ENCODE results near the gene UNC50. TPM values are rescaled to one million over a fixed set of nuclear protein-coding genes. Genes with fewer than 3 reads are reported as not detected.
A peak's percentile ranks its signal among the peaks of the same experiment; 100 is the strongest.
"Not testable (repeated sequence)": the region's sequence is repeated elsewhere in the genome, so short reads cannot be mapped to it uniquely, and the experiment has no call there.

UNC50 gene
- total and polyA plus RNA-seq, 4 donors: 33.7 to 62.5 (median 39.7) TPM

DNA sequence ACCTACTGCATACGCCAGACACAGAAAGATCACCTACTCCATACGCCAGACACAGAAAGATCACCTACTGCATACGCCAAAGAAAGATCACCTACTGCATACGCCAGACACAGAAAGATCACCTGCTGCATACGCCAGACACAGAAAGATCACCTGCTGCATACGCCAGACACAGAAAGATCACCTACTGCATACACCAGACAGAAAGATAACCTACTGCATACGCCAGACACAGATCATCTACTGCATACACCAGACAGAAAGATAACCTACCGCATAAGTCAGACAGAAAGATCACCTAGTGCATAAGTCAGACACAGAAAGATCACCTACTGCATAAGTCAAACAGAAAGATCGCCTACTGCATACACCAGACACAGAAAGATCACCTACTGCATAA, 25.9 kb upstream of the UNC50 start:
- peaks cover 2 to 5% of the 10 kb centered on the region in 2 donors for H3K36me3 ChIP-seq (ENCODE audit: control insufficient read depth in 1 of 2, insufficient read depth in 2 of 2, low read length in 1 of 2)
- no peak overlapping the region for H3K4me3 ChIP-seq (ENCODE audit: low read length in 2 of 2)
- WGBS, 2 donors: 95 to 96% methylated on average over 9 of the region's 9 CpGs
- ATAC-seq (ENCODE audit: low FRiP score): no peak
- no peak for DNase-seq
- no peak overlapping the region for H3K27ac ChIP-seq (ENCODE audit: low read depth in 1 of 2, low read length in 2 of 2)
- H3K9me3 ChIP-seq (ENCODE audit: control insufficient read depth, low read length): no peaks in the 10 kb centered on the region
- no peaks in the 10 kb centered on the region for H3K27me3 ChIP-seq (ENCODE audit: control insufficient read depth in 1 of 2, insufficient read depth in 2 of 2, low read length in 1 of 2)
- intact Hi-C loops (cut with DNase I): no loop called here
- H3K4me1 ChIP-seq (ENCODE audit: control insufficient read depth in 1 of 2, insufficient read depth in 2 of 2, low read length in 2 of 2): no peaks in the 10 kb centered on the region

DNA sequence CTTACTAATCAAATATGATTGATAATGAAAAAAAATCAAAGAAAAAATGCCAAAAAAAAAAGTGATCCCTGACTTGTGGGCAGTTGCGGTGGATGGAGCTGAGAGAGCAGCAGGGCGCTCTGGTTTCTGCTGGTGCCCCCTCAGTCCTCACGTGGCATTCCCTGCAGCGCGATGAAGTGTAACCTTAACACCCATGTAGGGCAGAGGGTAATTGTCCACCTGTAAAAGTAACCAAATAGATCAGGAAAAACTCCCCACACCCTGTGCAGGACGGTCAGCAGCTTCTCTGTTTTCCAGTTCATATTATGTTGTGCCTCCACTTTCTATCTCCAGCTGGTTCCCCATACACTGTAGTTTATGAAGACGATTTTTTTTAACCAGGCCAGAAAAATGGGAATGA, 25.1 kb upstream of the UNC50 start:
- no peak overlapping the region for H3K4me3 ChIP-seq (ENCODE audit: low read length in 2 of 2)
- H3K27me3 ChIP-seq (ENCODE audit: control insufficient read depth in 1 of 2, insufficient read depth in 2 of 2, low read length in 1 of 2): no peaks in the 10 kb centered on the region
- peaks cover 2 to 5% of the 10 kb centered on the region in 2 donors for H3K36me3 ChIP-seq (ENCODE audit: control insufficient read depth in 1 of 2, insufficient read depth in 2 of 2, low read length in 1 of 2)
- H3K4me1 ChIP-seq (ENCODE audit: control insufficient read depth in 1 of 2, insufficient read depth in 2 of 2, low read length in 2 of 2): no peaks in the 10 kb centered on the region
- intact Hi-C loops (cut with DNase I): no loop called here
- H3K9me3 ChIP-seq (ENCODE audit: control insufficient read depth, low read length): no peaks in the 10 kb centered on the region
- H3K27ac ChIP-seq (ENCODE audit: low read depth in 1 of 2, low read length in 2 of 2): no peak overlapping the region
- ATAC-seq (ENCODE audit: low FRiP score) (no peak), DNase-seq (no peak)
- 93% methylated on average over 7 of the region's 7 CpGs for WGBS, 2 donors

DNA sequence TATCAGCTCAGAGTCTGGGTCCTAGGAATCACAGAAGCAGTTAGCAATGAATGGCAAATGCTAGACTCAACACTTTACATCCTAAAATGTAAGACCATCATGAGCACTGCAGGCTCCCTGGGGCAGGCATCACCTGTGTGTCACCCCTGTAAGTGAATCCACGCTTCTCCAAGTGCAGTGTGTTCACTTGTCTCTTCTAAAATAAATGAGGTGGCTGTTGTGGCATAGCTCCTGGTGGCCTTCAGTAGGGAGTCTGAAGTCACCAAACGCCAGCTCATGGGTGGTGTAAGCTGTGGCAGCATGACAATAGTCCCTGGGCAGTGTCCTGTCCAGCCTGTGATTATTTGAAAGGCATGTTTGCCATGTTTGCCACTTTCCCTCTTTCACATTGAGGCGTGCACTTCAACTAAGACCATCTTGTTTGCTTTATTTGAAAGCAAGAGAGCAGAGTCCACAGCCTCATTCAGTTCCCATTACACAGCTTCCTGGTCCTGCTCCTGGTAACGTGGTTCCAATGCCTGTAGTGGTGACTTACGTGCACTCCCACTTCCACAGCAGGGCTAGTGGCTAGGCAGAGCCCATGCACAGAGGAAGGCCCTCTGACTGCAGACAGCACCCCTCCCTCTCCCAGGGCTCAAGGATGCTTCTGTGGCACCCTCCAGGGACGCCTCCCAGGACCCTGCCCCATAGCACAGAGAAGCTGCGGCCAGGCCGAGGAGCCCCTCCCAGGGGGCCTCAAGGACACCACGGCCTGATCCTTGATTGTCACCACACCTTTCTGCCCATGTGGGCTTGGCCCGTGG, 24.4 kb upstream of the UNC50 start:
- H3K36me3 ChIP-seq (ENCODE audit: control insufficient read depth in 1 of 2, insufficient read depth in 2 of 2, low read length in 1 of 2): peaks cover 2 to 5% of the 10 kb centered on the region in 2 donors
- ATAC-seq (ENCODE audit: low FRiP score): no peak

DNA sequence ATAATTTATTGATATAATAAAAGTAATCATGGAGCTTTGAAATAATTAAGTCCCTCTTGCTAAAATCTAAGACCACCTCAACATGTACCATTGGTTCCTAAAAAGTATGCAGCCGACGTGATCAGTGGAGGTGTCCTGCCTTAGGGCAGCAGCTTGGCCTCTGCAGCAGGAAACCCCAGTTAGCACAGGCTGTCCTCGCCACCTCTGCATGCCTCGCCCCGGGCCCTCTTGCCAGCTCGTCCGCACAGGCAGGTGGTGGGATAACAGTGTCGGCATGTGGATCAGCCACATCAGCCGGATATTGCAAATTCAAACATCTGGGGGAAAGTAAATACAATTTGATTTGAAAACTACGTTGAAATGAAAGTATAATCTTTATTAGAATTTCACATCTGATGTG, 23.0 kb upstream of the UNC50 start:
- ATAC-seq (ENCODE audit: low FRiP score): no peak
- WGBS, 2 donors: 93 to 94% methylated on average over 10 of the region's 10 CpGs
- intact Hi-C loops (cut with DNase I): no loop called here
- peaks cover 0 to 5% of the 10 kb centered on the region in 2 donors for H3K36me3 ChIP-seq (ENCODE audit: control insufficient read depth in 1 of 2, insufficient read depth in 2 of 2, low read length in 1 of 2)
- DNase-seq: no peak
- no peak overlapping the region for H3K27ac ChIP-seq (ENCODE audit: low read depth in 1 of 2, low read length in 2 of 2)
- H3K9me3 ChIP-seq (ENCODE audit: control insufficient read depth, low read length): no peaks in the 10 kb centered on the region
- H3K4me3 ChIP-seq (ENCODE audit: low read length in 2 of 2): no peak overlapping the region
- no peaks in the 10 kb centered on the region for H3K27me3 ChIP-seq (ENCODE audit: control insufficient read depth in 1 of 2, insufficient read depth in 2 of 2, low read length in 1 of 2)
- H3K4me1 ChIP-seq (ENCODE audit: control insufficient read depth in 1 of 2, insufficient read depth in 2 of 2, low read length in 2 of 2): no peaks in the 10 kb centered on the region

More for the DNA sequence above, 24.4 kb upstream of the UNC50 start:
- no peaks in the 10 kb centered on the region for H3K4me1 ChIP-seq (ENCODE audit: control insufficient read depth in 1 of 2, insufficient read depth in 2 of 2, low read length in 2 of 2)
- DNase-seq: no peak
- no peaks in the 10 kb centered on the region for H3K27me3 ChIP-seq (ENCODE audit: control insufficient read depth in 1 of 2, insufficient read depth in 2 of 2, low read length in 1 of 2)
- H3K9me3 ChIP-seq (ENCODE audit: control insufficient read depth, low read length): no peaks in the 10 kb centered on the region
- H3K27ac ChIP-seq (ENCODE audit: low read depth in 1 of 2, low read length in 2 of 2): no peak overlapping the region
- WGBS, 2 donors: 85 to 90% methylated on average over 10 of the region's 10 CpGs
- H3K4me3 ChIP-seq (ENCODE audit: low read length in 2 of 2): no peak overlapping the region
- intact Hi-C loops (cut with DNase I): no loop called here

DNA sequence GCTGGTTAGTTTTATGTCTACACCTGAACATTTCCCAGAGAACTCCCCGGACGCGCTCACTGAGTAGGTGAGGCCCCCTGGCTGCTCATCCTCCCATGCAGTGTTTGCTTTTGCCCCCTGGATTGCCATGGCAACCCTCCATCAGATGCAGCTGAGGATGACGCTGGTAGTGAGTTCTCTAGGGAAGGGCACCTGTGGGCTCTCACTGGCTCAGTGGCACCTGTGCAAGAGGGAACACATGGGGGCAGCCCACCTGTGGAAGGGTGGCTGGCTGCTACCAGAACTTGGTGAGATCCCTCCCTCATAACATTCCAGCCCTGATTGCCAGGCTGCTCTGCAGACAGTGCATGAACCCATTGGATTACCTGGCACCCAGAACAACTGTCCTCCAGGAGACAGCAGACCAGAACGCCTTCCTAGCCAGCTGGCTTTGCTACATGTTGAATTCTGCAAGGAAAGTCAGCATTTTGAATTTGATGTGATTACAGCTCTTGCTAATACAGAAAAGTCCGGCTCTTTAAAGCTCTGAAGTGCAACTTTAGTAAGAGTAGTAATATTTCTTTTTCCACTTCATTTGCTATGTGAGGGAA, 21.7 kb upstream of the UNC50 start:
- H3K27me3 ChIP-seq (ENCODE audit: control insufficient read depth in 1 of 2, insufficient read depth in 2 of 2, low read length in 1 of 2): no peaks in the 10 kb centered on the region
- intact Hi-C loops (cut with DNase I): no loop called here
- H3K36me3 ChIP-seq (ENCODE audit: control insufficient read depth in 1 of 2, insufficient read depth in 2 of 2, low read length in 1 of 2): peaks cover 0 to 5% of the 10 kb centered on the region in 2 donors

DNA sequence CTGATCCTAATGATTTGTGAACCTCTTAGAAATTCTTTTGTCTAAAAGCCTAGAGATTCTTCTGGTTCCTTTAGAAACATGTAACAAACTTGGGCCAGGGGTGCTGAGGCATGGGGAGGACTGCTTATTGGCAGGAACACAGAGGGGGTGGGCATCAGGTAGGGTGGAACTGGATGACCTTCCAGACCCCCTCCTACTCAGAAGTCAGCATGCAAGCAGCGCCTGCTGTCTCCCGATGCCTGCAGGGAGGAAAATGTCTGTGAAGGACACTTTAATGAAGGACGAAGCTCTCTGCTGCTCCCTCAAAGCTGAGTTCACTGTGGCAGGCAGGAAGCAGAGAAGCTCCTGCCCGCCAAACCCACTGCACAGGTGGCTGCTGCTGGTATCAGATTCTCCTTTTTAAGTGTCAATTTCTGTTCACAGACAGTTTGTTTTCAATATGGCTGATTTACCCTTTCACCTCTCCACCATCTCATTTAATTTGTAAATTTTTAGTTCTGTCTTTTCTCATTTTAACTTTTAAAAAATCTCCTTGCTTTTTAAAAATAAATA, 19.4 kb upstream of the UNC50 start:
- Histone ChIP-seq H3K4me1 (ENCODE audit: control insufficient read depth in 1 of 2, insufficient read depth in 2 of 2, low read length in 2 of 2) (no peaks in the 10 kb centered on the region), H3K36me3 (ENCODE audit: control insufficient read depth in 1 of 2, insufficient read depth in 2 of 2, low read length in 1 of 2) (peaks cover 0 to 2% of the 10 kb centered on the region in 2 donors), H3K4me3 (ENCODE audit: low read length in 2 of 2) (no peak overlapping the region), H3K27me3 (ENCODE audit: control insufficient read depth in 1 of 2, insufficient read depth in 2 of 2, low read length in 1 of 2) (no peaks in the 10 kb centered on the region), H3K9me3 (ENCODE audit: control insufficient read depth, low read length) (no peaks in the 10 kb centered on the region), H3K27ac (ENCODE audit: low read depth in 1 of 2, low read length in 2 of 2) (no peak overlapping the region)
- DNase-seq (no peak), ATAC-seq (ENCODE audit: low FRiP score) (no peak)
- 75 to 83% methylated on average over 4 of the region's 4 CpGs for WGBS, 2 donors
- intact Hi-C loops (cut with DNase I): no loop called here

More for the DNA sequence above, 21.7 kb upstream of the UNC50 start:
- DNase-seq: no peak
- Histone ChIP-seq H3K4me3 (ENCODE audit: low read length in 2 of 2) (no peak overlapping the region), H3K4me1 (ENCODE audit: control insufficient read depth in 1 of 2, insufficient read depth in 2 of 2, low read length in 2 of 2) (no peaks in the 10 kb centered on the region), H3K9me3 (ENCODE audit: control insufficient read depth, low read length) (no peaks in the 10 kb centered on the region), H3K27ac (ENCODE audit: low read depth in 1 of 2, low read length in 2 of 2) (no peak overlapping the region)
- 84 to 89% methylated on average over 6 of the region's 6 CpGs for WGBS, 2 donors
- ATAC-seq (ENCODE audit: low FRiP score): no peak

DNA sequence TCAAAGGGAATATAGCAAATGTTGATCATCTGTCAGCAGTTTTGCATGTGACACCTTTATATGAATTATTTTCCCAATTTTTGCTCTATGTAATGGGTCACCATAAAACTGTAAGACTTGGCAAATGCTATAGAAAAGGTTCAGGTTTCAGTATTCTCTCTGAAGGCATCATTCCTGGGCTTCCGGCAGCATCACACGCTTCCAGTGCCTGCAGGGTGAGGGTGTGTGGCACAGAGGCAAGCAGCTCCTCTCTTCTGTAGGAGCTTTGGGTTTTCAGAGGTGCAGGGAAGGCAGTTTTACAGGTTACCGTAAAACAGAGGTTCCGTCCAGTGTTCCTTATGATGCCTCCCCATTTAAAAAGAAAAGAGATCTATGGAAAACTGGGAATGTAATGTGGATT, 18.9 kb upstream of the UNC50 start:
- Histone ChIP-seq H3K4me1 (ENCODE audit: control insufficient read depth in 1 of 2, insufficient read depth in 2 of 2, low read length in 2 of 2) (no peaks in the 10 kb centered on the region), H3K36me3 (ENCODE audit: control insufficient read depth in 1 of 2, insufficient read depth in 2 of 2, low read length in 1 of 2) (no peaks in the 10 kb centered on the region), H3K27me3 (ENCODE audit: control insufficient read depth in 1 of 2, insufficient read depth in 2 of 2, low read length in 1 of 2) (no peaks in the 10 kb centered on the region), H3K4me3 (ENCODE audit: low read length in 2 of 2) (no peak overlapping the region), H3K27ac (ENCODE audit: low read depth in 1 of 2, low read length in 2 of 2) (no peak overlapping the region), H3K9me3 (ENCODE audit: control insufficient read depth, low read length) (no peaks in the 10 kb centered on the region)
- 95 to 100% methylated on average over 4 of the region's 4 CpGs for WGBS, 2 donors
- ATAC-seq (ENCODE audit: low FRiP score) (no peak), DNase-seq (no peak)
- intact Hi-C loops (cut with DNase I): no loop called here

DNA sequence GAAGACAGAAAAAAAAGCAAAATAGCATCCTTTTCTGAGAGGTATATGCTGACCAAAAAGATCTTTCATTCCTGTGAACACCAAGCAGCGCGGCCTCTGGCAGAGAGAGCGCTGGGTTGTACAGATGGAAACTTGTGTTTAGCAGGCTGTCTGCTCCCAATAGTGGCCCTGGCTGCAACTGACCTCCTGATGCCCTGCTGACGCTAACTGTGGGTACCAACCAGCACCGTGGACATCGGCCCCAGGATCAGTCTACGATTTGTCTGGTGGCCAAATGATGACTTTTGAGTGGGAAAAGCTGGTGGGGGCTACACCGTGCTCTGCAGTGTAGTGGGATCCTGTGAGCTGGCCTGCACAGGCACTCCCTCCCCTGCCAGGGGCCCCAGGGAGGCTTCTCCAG, 15.8 kb upstream of the UNC50 start:
- Histone ChIP-seq H3K9me3 (ENCODE audit: control insufficient read depth, low read length) (no peaks in the 10 kb centered on the region), H3K4me1 (ENCODE audit: control insufficient read depth in 1 of 2, insufficient read depth in 2 of 2, low read length in 2 of 2) (no peaks in the 10 kb centered on the region), H3K27me3 (ENCODE audit: control insufficient read depth in 1 of 2, insufficient read depth in 2 of 2, low read length in 1 of 2) (no peaks in the 10 kb centered on the region), H3K27ac (ENCODE audit: low read depth in 1 of 2, low read length in 2 of 2) (no peak overlapping the region), H3K4me3 (ENCODE audit: low read length in 2 of 2) (no peak overlapping the region), H3K36me3 (ENCODE audit: control insufficient read depth in 1 of 2, insufficient read depth in 2 of 2, low read length in 1 of 2) (no peaks in the 10 kb centered on the region)
- intact Hi-C loops (cut with DNase I): no loop called here
- no peak for DNase-seq
- 92 to 96% methylated on average over 8 of the region's 8 CpGs for WGBS, 2 donors
- ATAC-seq (ENCODE audit: low FRiP score): peak; percentile 26

DNA sequence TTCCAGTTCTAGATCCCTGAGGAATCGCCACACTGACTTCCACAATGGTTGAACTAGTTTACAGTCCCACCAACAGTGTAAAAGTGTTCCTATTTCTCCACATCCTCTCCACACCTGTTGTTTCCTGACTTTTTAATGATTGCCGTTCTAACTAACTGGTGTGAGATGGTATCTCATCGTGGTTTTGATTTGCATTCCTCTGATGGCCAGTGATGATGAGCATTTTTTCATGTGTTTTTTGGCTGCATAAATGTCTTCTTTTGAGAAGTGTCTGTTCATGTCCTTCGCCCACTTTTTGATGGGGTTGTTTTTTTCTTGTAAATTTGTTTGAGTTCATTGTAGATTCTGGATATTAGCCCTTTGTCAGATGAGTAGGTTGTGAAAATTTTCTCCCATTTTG, 13.7 kb upstream of the UNC50 start:
- H3K4me1 ChIP-seq (ENCODE audit: control insufficient read depth in 1 of 2, insufficient read depth in 2 of 2, low read length in 2 of 2); H3K36me3 ChIP-seq (ENCODE audit: control insufficient read depth in 1 of 2, insufficient read depth in 2 of 2, low read length in 1 of 2); H3K27me3 ChIP-seq (ENCODE audit: control insufficient read depth in 1 of 2, insufficient read depth in 2 of 2, low read length in 1 of 2); H3K9me3 ChIP-seq (ENCODE audit: control insufficient read depth, low read length); H3K27ac ChIP-seq (ENCODE audit: low read depth in 1 of 2, low read length in 2 of 2); DNase-seq; intact Hi-C loops (cut with DNase I); ATAC-seq (ENCODE audit: low FRiP score); H3K4me3 ChIP-seq (ENCODE audit: low read length in 2 of 2): not testable (repeated sequence)
- WGBS, 2 donors: 93 to 95% methylated on average over 2 of the region's 4 CpGs

Measured in aorta (tissue), 5 donors.